ENCODE measurements around the gene FAM169A.
"Not testable (repeated sequence)": the region's sequence is repeated elsewhere in the genome, so short reads cannot be mapped to it uniquely, and the experiment has no call there.

The FAM169A gene

GRCh38 chr5:74875994-74876791, 10.0 kb upstream of the FAM169A start:
- TF ChIP-seq CTCF (IDR thresholded peaks at IDR 0.05; ENCODE audit: low read depth, low read length): no peak
- DNase-seq (ENCODE audit: extremely low read depth, low read depth): no peak

GRCh38 chr5:74873525-74874249, 7.5 kb upstream of the FAM169A start:
- no peak for DNase-seq (ENCODE audit: extremely low read depth, low read depth)
- no peak for TF ChIP-seq CTCF (IDR thresholded peaks at IDR 0.05; ENCODE audit: low read depth, low read length)

GRCh38 chr5:74870299-74871067, 4.3 kb upstream of the FAM169A start:
- TF ChIP-seq CTCF (IDR thresholded peaks at IDR 0.05; ENCODE audit: low read depth, low read length): no peak
- DNase-seq (ENCODE audit: extremely low read depth, low read depth): no peak

- DNase-seq (ENCODE audit: extremely low read depth, low read depth): not testable (repeated sequence)
These were observed 3.2 kb upstream of the FAM169A start for GRCh38 chr5:74869414-74869813.

GRCh38 chr5:74866596-74867162, 492 bp upstream of the FAM169A start:
- no peak for DNase-seq (ENCODE audit: extremely low read depth, low read depth)
- TF ChIP-seq CTCF (IDR thresholded peaks at IDR 0.05; ENCODE audit: low read depth, low read length): no peak

- no peak for DNase-seq (ENCODE audit: extremely low read depth, low read depth)
- TF ChIP-seq CTCF (IDR thresholded peaks at IDR 0.05; ENCODE audit: low read depth, low read length): no peak
These were observed 857 bp downstream of the FAM169A start for GRCh38 chr5:74865256-74865803.

- no peak for DNase-seq (ENCODE audit: extremely low read depth, low read depth)
- TF ChIP-seq CTCF (IDR thresholded peaks at IDR 0.05; ENCODE audit: low read depth, low read length): no peak
These were observed 1.4 kb downstream of the FAM169A start for GRCh38 chr5:74864823-74865222.
